ENCODE results near the gene HMCN1.

DNA sequence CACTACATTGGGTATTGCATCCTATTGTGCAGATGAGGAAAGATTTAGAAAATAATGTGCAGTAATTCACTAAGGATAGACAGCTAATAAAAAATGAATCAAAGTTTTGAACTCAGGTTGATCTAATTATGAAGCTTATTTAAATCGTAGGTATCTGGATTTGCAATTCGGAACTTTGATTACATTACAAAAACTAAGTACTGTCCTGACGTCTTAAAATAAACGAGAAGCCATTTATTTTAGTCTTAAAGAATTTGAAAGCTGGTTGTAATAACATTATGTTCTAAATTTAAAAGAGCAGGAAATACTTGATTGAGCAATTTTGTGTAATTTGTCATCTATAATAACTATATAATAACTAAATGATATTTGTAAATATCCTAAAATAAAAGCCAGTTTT lies 404.9 kb downstream of the HMCN1 start:
- TF ChIP-seq, protein P1, sequence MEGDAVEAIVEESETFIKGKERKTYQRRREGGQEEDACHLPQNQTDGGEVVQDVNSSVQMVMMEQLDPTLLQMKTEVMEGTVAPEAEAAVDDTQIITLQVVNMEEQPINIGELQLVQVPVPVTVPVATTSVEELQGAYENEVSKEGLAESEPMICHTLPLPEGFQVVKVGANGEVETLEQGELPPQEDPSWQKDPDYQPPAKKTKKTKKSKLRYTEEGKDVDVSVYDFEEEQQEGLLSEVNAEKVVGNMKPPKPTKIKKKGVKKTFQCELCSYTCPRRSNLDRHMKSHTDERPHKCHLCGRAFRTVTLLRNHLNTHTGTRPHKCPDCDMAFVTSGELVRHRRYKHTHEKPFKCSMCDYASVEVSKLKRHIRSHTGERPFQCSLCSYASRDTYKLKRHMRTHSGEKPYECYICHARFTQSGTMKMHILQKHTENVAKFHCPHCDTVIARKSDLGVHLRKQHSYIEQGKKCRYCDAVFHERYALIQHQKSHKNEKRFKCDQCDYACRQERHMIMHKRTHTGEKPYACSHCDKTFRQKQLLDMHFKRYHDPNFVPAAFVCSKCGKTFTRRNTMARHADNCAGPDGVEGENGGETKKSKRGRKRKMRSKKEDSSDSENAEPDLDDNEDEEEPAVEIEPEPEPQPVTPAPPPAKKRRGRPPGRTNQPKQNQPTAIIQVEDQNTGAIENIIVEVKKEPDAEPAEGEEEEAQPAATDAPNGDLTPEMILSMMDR (conservative IDR thresholded peaks at IDR 0.05): no peak
- TF ChIP-seq ZFX (IDR thresholded peaks at IDR 0.05): no peak

Measured in C4-2B (cell line).